HG02852 (cell line): Measurements from ENCODE around the gene METTL26.

Experiments
- ATAC-seq: cut with Tn5 transposase; IDR thresholded peaks from one replicate; pipeline ENCODE4 v1.9.1; 2021; ENCODE audit warnings: mild to moderate bottlenecking, moderate library complexity; ENCODE audit not compliant: unreplicated experiment

METTL26 gene

GRCh38 chr16:660459-661183 lies 24.5 kb upstream of the METTL26 start:
- peak; percentile 47 for ATAC-seq

- ATAC-seq, result no peak
These were observed 24.0 kb upstream of the METTL26 start for GRCh38 chr16:660132-660458.

- no peak for ATAC-seq
These were observed 23.5 kb upstream of the METTL26 start for GRCh38 chr16:659618-660017.

DNA sequence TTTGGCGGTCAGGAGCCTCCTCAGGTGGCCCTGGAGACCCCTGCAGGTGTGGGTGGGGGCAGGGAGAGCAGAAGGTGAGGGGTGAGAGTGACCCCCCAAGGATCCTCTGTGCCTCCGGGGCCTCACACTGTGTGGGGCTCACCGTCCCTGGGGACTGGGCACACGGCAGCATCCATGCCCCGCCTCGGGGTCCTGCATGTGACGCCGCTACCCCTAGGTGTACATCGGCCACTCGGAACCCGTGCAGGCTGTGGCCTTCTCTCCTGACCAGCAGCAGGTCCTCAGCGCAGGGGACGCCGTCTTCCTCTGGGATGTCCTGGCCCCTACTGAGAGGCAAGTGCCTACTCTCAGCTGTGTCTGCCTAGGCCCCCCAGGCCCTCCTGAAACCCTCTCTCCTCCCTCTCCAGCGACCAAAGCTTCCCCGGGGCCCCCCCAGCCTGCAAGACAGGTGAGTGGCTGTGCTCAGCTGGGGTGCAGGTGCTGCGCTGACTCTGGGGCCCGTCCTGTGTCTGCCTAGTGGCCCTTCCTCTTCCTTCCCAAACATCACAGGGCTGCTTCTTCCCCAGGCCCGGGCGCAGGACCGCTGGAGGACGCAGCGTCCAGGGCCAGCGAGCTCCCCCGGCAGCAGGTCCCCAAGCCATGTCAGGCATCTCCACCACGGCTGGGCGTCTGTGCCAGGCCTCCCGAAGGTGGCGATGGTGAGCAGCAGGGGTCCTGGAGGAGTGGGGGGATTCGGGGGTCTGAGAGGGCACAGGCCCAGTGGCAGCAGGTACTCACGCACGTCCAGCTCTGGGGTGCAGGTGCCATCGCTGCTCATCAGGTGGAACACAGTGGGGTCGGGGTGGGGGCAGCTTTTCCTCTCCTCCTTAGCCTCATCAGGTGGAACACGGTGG lies 22.8 kb upstream of the METTL26 start:
- ATAC-seq, result no peak

GRCh38 chr16:657487-657886 lies 21.4 kb upstream of the METTL26 start:
- no peak for ATAC-seq

- ATAC-seq, result no peak
These were observed 17.9 kb upstream of the METTL26 start for GRCh38 chr16:654034-654433.

DNA sequence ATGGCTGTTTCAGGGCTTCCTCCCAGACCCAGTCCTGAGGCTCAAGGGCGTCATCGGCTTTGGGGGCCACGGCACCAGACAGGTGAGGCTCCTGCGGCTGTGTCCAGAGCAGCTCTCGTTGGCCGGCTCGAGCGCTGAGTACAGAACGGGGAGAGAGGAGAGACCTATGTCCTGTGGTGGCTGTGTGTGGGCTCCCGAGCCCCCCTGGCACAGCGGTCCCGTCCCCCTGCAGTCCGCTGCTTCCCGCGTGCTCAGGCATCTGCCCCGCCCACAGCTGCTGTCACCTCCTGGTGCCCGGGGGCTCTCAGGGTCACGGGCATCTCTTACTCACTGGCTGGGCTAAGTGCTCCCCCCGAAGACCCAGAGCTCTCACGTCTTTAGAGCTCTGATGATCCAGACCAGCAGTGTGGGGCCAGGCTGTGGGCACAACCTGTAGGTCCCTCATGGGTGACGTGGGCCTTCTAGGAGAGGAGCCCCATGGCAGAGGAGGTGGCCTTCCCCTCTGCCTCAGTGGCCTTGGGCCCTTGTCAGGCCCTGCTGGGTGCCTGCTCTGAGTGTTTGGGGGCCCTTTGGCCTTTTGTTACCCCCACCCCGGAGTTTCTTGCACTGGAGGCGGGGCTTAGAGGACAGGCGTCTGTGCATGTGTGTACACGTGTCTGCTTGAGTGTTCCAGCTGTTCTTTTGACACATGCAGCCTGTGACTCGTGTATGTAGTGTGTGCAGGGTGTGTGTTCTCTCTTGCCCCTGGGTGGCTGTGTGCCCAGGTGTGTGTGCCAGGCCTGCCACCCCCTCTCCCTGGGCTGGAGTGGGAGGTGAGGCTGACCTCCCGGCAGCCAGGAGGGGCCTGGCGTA lies 16.6 kb upstream of the METTL26 start:
- no peak for ATAC-seq

DNA sequence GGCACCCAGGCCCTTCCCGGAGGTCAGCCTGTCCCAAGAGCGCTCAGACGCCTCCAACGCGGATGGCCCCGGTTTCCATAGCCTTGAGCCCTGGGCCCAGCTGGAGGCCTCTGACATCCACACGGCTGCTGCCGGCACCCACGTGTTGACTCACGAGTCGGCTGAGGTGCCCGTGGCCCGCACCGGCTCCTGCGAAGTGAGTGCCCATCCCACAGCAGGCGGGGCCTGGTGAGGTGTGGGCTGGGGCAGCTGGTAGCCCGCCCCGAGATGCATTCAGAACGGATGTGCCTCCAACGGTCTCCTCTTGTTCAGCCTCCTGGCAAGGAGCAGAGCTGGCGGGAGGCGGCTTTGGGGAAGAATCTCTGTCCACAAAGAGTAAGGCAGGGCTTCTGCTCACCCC lies 15.7 kb upstream of the METTL26 start:
- ATAC-seq, result no peak

DNA sequence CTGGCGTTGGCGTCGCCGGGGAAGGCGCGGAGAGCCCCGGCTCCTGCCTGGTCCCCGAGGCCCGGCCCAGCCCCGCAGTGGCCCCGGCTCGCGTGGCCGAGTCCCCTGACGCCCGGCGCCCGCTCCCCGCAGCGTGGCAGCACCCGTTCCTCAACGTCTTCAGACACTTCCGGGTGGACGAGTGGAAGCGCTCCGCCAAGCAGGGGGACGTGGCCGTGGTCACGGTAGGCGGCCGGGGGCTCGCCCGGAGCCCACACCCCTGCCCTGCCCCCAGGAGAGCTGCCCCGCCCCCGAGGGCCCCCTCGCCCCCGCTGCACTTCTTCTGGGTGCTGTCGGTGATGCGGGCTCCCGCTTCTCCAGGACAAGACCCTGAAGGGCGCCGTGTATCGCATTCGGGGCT lies 13.5 kb upstream of the METTL26 start:
- peak; percentile 12 for ATAC-seq

- peak; percentile 80 for ATAC-seq
These were observed 12.9 kb upstream of the METTL26 start, which contains the start of gene WDR90 for GRCh38 chr16:648781-649589. Gene WDR90 (plus strand): TSS chr16:649365. CDS start chr16:649417, 52 bp downstream.

DNA sequence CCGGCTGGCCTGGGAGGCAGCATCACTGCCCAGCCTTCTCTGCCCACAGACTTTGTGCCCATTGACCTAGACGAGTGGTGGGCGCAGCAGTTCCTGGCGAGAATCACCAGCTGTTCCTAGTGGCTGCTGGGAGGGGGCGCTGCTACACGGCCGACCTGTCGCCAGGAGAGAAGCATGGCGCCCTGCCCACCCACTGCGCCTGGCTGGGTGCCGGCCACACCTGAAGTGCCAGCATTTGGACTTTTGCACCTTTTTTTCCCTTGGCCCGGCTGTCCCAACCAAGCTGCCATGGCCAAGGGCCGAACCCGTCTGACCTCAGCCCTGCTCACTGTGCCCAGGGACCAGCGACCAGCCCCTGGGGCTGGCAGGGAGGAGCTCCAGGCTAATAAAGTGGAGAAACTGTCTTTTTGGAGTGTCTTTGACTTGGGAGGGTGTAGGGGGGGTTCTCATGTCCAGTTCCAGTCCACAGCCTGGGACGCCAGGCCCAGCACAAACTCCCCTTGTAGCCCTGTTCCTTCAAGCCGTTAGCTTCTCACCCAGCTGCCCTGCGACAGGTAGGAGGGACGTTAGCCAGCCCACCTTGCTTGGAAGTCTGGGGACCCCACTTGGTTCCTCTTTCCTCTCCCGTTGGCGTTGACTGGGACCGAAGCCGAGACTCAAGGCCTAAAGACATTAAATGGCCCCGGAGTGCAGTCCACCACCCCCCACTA lies 12.1 kb upstream of the METTL26 start:
- ATAC-seq, result no peak

GRCh38 chr16:647173-647902 lies 11.2 kb upstream of the METTL26 start:
- no peak for ATAC-seq

- ATAC-seq, result no peak
These were observed 10.6 kb upstream of the METTL26 start for GRCh38 chr16:646679-647172.

DNA sequence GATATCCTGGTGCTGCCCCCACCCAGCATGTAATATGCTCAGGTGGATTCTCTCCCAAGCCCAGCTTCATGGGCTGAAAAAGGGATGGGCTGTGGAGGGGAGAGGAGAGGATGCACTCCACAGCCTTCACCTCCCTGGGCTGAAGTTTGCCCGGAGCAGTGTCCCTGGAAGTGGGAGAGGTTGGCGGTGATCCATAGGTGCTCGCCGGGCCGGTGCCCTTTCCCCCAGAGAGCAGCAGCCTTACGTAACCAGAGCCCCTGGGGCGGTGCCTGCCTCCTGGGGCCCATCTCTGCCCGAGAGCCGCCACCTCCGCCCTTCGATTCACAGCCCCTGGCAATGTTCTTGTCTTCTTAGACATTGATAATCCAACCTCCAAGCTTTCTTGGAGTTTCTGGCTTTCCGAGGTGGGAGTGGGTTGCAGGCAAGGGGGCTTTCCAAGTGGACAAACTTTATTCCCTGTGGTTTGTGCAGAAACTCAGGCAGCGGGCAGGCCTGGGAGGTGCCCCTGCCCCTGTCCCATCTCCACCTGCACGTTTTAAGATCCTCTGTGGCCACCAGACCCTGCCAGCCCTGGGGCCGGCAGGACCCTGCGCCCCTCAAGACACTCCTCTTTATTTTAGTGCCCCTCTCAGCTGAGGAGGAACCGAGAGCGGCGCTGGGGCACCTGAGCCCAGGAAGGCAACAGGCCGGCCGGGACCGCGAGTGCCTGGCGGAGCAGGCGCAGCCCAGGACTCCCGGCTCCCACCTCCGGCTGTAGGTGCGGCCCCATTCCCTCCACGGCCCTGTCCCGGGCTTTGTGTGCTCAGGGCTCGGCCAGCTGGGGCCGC lies 10.0 kb upstream of the METTL26 start:
- no peak for ATAC-seq

DNA sequence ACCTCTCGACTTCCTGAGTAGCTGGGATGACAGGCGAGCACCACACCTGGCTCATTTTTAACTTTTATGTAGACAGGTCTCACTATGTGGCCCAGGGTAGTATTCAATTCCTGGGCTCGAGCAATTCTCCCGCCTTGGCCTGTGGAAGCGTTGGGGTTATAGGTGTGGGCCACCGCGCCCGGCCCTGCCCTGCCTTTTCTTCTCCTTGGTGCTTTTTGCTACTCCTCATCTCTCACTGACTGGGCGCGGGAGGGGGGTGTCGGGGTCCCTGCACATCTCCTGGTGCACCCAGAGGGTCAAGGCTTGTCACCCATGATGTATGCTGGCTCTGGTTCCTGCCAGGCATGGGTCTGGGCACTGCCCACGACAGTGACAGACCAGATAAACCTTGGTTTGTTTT lies 8.5 kb upstream of the METTL26 start:
- no peak for ATAC-seq

DNA sequence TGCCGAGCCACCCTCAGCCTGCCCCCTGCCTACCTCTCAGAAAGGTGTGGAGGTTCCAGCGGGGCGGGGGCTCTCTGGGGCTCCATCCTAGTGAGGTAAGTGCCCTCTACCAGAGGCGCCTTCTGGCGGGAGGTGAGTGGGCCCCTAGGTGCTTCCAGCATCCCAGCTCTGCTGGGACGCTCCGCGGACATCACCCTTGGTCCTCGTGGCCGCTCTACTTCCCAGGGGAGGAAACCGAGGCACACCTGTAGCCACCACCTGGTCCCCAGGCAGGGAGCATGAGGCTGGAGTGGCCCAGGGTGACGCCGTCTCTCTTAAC lies 6.9 kb upstream of the METTL26 start:
- ATAC-seq, result no peak

- ATAC-seq, result peak; percentile 37
These were observed 6.3 kb upstream of the METTL26 start for GRCh38 chr16:642189-643049.
